Heart left ventricle (tissue), 16 donors: ENCODE measurements around the gene KISS1R. TPM values are rescaled to one million over a fixed set of nuclear protein-coding genes. Genes with fewer than 3 reads are reported as not detected.

Experiments
- ATAC-seq, 4 donors: fragments of 200-7000 bp; cut with Tn5 transposase; one replicate each; pipeline ENCODE4 v1.9.1; 2020 to 2022; ENCODE audit warnings: moderate library complexity in 4 of 4, mild to moderate bottlenecking in 3 of 4, moderate number of reproducible peaks in 1 of 4
- DNase-seq, 5 donors: peaks; one replicate each; pipeline ENCODE4 v3.0.0-alpha.2; 2020
- H3K27ac ChIP-seq, 12 donors: fragments of 200-600 bp; sonication (generic) in 4 of 12; one replicate each; pipeline versions ENCODE4 v1.5.0 to v1.8.0; 2016 to 2022; ENCODE audit warnings: mild to moderate bottlenecking in 2 of 12
- H3K27me3 ChIP-seq, 9 donors: fragments of 200-600 bp; sonication (generic) in 2 of 9; one replicate each; pipeline versions ENCODE4 v1.5.1 to v1.8.0; 2016 to 2022; ENCODE audit warnings: mild to moderate bottlenecking in 3 of 9
- H3K36me3 ChIP-seq, 9 donors: fragments of 200-600 bp; sonication (generic) in 2 of 9; one replicate each; pipeline versions ENCODE4 v1.5.0 to v1.8.0; 2018 to 2022; ENCODE audit warnings: mild to moderate bottlenecking in 2 of 9
- H3K4me1 ChIP-seq, 12 donors: fragments of 200-600 bp; sonication (generic) in 4 of 12; one replicate each; pipeline versions ENCODE4 v1.5.0 to v1.8.0; 2016 to 2022; ENCODE audit warnings: mild to moderate bottlenecking in 3 of 12
- H3K4me3 ChIP-seq, 12 donors: fragments of 200-600 bp; sonication (generic) in 4 of 12; one replicate each; pipeline versions ENCODE4 v1.5.0 to v1.8.0; 2017 to 2022; ENCODE audit warnings: mild to moderate bottlenecking in 9 of 12, moderate library complexity in 4 of 12
- H3K9me3 ChIP-seq, 12 donors: fragments of 200-600 bp; sonication (generic) in 4 of 12; one replicate each; pipeline versions ENCODE4 v1.5.0 to v1.8.0; 2016 to 2022; ENCODE audit warnings: mild to moderate bottlenecking in 1 of 12
- POLR2A ChIP-seq, 2 donors: fragments of 450-650 bp; IDR thresholded peaks; one replicate each; pipeline ENCODE4 v1.6.1; 2017; ENCODE audit warnings: antibody characterized with exemption in 2 of 2, mild to moderate bottlenecking in 2 of 2, moderate library complexity in 2 of 2
- WGBS, 4 donors: extraction: QIAGEN DNeasy Blood & Tissue Kit in 2 of 4; methylation state at CpG; one replicate each; pipeline versions ENCODE4 v1.1.5 to v1.1.7; 2013 to 2018; 5-methylcytosine and 5-hydroxymethylcytosine counted together
- intact Hi-C, 10 donors: fragments of 100-400 bp; cut with DNase I; formaldehyde crosslinking; loops; one replicate each; pipeline versions ENCODE4 v1.11.1 to v1.14.2; 2022
- polyA plus RNA-seq, 2 donors: library from polyadenylated mRNA; stranded (reverse); fragments of 200-250 nt; gene quantifications; one replicate each; pipeline ENCODE4 v1.2.3, GENCODE V29; 2013
- total RNA-seq, 9 donors: library from RNA; depleted of rRNA in 2 of 9; stranded (reverse); fragments of >200 nt in 2 of 9; fragmentation: NEBNext Ultra II Directional in 3 of 9; extraction: Animal tissue kit (Norgen Biotek cat#: 25700) in 3 of 9; gene quantifications; one replicate each; pipeline versions ENCODE4 v1.1.0 to v1.2.4, GENCODE V29; 2016 to 2023
- TF ChIP-seq, protein P1 (sequence below), 12 donors: fragments of 200-600 bp; sonication (generic) in 4 of 12; IDR thresholded peaks; one replicate each; pipeline versions ENCODE4 v1.5.0 to v1.8.0; 2018 to 2022; ENCODE audit warnings: antibody characterized with exemption in 12 of 12, mild to moderate bottlenecking in 5 of 12
- donor health status: ischemic (EF 13 %, LVEDD 7.1; RV severe dilation, severe dysfunction).
- donor health status: healthy with polysubstance abuse.
- donor health status: DM: no; HTN: yes; CAD: no.
- donor health status: DM: no; HTN: no; CAD: no.
- donor health status: ischemic (EF 25% LVEDD 6.9; RV normal size, moderate dysfunction).
- donor health status: ischemic (EF 25% LVEDD 5.7; RV mildly dilated, moderate dysfunction).
- donor health status: healthy.
- donor health status: DM: yes; HTN: yes; CAD: no.
- donor health status: ischemic (EF 35%, LVEDD 5.7; RV mildly dilated, moderate dysfunction).
- donor health status: nonischemic (EF 11% LVEDD 7.7; RV severe dilation, severe dysfunction).
- donor health status: DM: yes; HTN: yes; CAD: no.
- donor health status: PGD.
- donor health status: ischemic (EF 29% LVEDD 5.4; RV normal size, mild dysfunction).
- donor health status: nonischemic (EF 23%, LVEDD 6.1; RV moderate dilation, normal function).

KISS1R gene
- total and polyA plus RNA-seq, 11 donors = not detected

DNA sequence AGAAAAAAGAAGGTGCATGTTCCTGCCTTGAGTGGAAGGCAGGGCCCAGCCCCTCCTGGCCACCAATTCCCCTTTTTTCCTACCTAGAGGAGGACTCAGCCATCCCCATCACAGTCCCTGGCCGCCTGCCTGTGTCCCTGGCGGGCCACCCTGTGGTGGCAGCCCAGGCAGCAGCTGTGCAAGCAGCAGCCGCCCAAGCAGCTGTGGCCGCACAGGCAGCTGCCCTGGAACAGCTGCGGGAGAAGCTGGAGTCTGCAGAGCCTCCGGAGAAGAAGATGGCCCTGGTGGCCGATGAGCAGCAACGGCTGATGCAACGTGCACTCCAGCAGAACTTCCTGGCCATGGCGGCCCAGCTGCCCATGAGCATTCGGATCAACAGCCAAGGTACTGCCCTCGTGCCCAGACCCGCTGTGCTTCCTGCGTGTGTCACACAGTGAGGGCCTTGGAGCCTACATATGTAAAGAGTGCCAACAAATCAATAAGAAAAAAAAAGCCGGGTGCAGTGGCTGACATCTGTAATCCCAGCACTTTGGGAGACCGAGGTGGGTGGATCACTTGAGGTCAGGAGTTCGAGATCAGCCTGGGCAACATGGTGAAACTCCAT lies 49.5 kb downstream of the KISS1R start:
- TF ChIP-seq, protein P1, sequence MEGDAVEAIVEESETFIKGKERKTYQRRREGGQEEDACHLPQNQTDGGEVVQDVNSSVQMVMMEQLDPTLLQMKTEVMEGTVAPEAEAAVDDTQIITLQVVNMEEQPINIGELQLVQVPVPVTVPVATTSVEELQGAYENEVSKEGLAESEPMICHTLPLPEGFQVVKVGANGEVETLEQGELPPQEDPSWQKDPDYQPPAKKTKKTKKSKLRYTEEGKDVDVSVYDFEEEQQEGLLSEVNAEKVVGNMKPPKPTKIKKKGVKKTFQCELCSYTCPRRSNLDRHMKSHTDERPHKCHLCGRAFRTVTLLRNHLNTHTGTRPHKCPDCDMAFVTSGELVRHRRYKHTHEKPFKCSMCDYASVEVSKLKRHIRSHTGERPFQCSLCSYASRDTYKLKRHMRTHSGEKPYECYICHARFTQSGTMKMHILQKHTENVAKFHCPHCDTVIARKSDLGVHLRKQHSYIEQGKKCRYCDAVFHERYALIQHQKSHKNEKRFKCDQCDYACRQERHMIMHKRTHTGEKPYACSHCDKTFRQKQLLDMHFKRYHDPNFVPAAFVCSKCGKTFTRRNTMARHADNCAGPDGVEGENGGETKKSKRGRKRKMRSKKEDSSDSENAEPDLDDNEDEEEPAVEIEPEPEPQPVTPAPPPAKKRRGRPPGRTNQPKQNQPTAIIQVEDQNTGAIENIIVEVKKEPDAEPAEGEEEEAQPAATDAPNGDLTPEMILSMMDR (IDR thresholded peaks at IDR 0.05) = no peak
- no peak for TF ChIP-seq POLR2A (IDR thresholded peaks at IDR 0.05)
- H3K36me3 ChIP-seq = peaks cover 0 to 71% (median 47%) of the 10 kb centered on the region in 9 donors
- 89 to 96% (median 93%) methylated on average over 16 to 17 of the region's 17 CpGs for WGBS, 4 donors
- intact Hi-C loops = no loop called here
- peaks cover 0 to 11% (median 7%) of the 10 kb centered on the region in 12 donors for H3K9me3 ChIP-seq
- no peaks in the 10 kb centered on the region for H3K27me3 ChIP-seq
- H3K4me3 ChIP-seq = no peak overlapping the region
- peaks cover 0 to 3% (median 0%) of the 10 kb centered on the region in 12 donors for H3K4me1 ChIP-seq
- ATAC-seq (no peak), DNase-seq (no peak)
- no peak overlapping the region for H3K27ac ChIP-seq

Other genes with a start within 250 kb of the KISS1R start
- 100 to 1,000 TPM in 4 of 9 donors, 10 to 100 TPM in 5; 41.7 to 347 (median 99.9) TPM for gene FSTL3, start 240.9 kb upstream of the KISS1R start, total RNA-seq
- gene FSTL3, start 240.9 kb upstream of the KISS1R start, polyA plus RNA-seq = 100 to 1,000 TPM; 131 to 376 TPM
- not detected for gene PRSS57, start 221.9 kb upstream of the KISS1R start, total RNA-seq
- not detected for gene PRSS57, start 221.9 kb upstream of the KISS1R start, polyA plus RNA-seq
- gene PALM, start 208.4 kb upstream of the KISS1R start, total RNA-seq = 10 to 100 TPM; 13.5 to 42.3 (median 23.3) TPM
- gene PALM, start 208.4 kb upstream of the KISS1R start, polyA plus RNA-seq = 10 to 100 TPM; 15.7 to 23.8 TPM
- gene MISP, start 166.2 kb upstream of the KISS1R start, total RNA-seq = 1 to 10 TPM in 1 of 9 donors, not detected in 8; 1.1 TPM
- under 1 TPM in 1 of 2 donors, not detected in 1; 0.06 TPM for gene MISP, start 166.2 kb upstream of the KISS1R start, polyA plus RNA-seq
- gene PTBP1, start 119.9 kb upstream of the KISS1R start, total RNA-seq = 100 to 1,000 TPM in 1 of 9 donors, 10 to 100 TPM in 8; 47.6 to 144 (median 55.6) TPM
- 10 to 100 TPM; 39.2 to 52.2 TPM for gene PTBP1, start 119.9 kb upstream of the KISS1R start, polyA plus RNA-seq
- gene PLPPR3, start 95.4 kb upstream of the KISS1R start, total RNA-seq = under 1 TPM in 3 of 9 donors, not detected in 6; 0.10 to 0.50 (median 0.14) TPM
- gene PLPPR3, start 95.4 kb upstream of the KISS1R start, polyA plus RNA-seq = not detected
- 1 to 10 TPM in 1 of 9 donors, under 1 TPM in 1, not detected in 7; 0.20 to 3.3 TPM for gene AZU1, start 89.5 kb upstream of the KISS1R start, total RNA-seq
- gene AZU1, start 89.5 kb upstream of the KISS1R start, polyA plus RNA-seq = under 1 TPM in 1 of 2 donors, not detected in 1; 0.11 TPM
- under 1 TPM in 1 of 9 donors, not detected in 8; 0.40 TPM for gene PRTN3, start 76.3 kb upstream of the KISS1R start, total RNA-seq
- gene PRTN3, start 76.3 kb upstream of the KISS1R start, polyA plus RNA-seq = under 1 TPM in 1 of 2 donors, not detected in 1; 0.11 TPM
- gene ELANE, start 65.0 kb upstream of the KISS1R start, total RNA-seq = 1 to 10 TPM in 2 of 9 donors, under 1 TPM in 2, not detected in 5; 0.42 to 1.8 (median 1.3) TPM
- gene ELANE, start 65.0 kb upstream of the KISS1R start, polyA plus RNA-seq = 1 to 10 TPM in 1 of 2 donors, under 1 TPM in 1; 0.53 to 1.4 TPM
- gene CFD, start 57.7 kb upstream of the KISS1R start, total RNA-seq = 100 to 1,000 TPM in 4 of 9 donors, 10 to 100 TPM in 5; 24.2 to 586 (median 84.5) TPM
- gene CFD, start 57.7 kb upstream of the KISS1R start, polyA plus RNA-seq = 100 to 1,000 TPM; 123 to 262 TPM
- gene MED16, start 24.1 kb upstream of the KISS1R start, total RNA-seq = 10 to 100 TPM; 17.5 to 41.9 (median 28.5) TPM
- gene MED16, start 24.1 kb upstream of the KISS1R start, polyA plus RNA-seq = 10 to 100 TPM; 19.8 to 25.6 TPM
- gene RNU6-9, start 23.8 kb upstream of the KISS1R start, total RNA-seq = not detected
- gene RNU6-9, start 23.8 kb upstream of the KISS1R start, polyA plus RNA-seq = not detected
- gene R3HDM4, start 4.1 kb upstream of the KISS1R start, total RNA-seq = 10 to 100 TPM; 17.1 to 35.5 (median 23.8) TPM
- 10 to 100 TPM; 30.4 to 47.1 TPM for gene R3HDM4, start 4.1 kb upstream of the KISS1R start, polyA plus RNA-seq
- gene ARID3A, start 8.7 kb downstream of the KISS1R start, total RNA-seq = 10 to 100 TPM in 1 of 9 donors, 1 to 10 TPM in 8; 1.9 to 15.7 (median 5.8) TPM
- 1 to 10 TPM; 3.9 to 5.9 TPM for gene ARID3A, start 8.7 kb downstream of the KISS1R start, polyA plus RNA-seq
- gene WDR18, start 67.0 kb downstream of the KISS1R start, total RNA-seq = 10 to 100 TPM; 15.6 to 36.3 (median 19.2) TPM
- gene WDR18, start 67.0 kb downstream of the KISS1R start, polyA plus RNA-seq = 10 to 100 TPM; 31.9 to 34.5 TPM
- gene GRIN3B, start 83.1 kb downstream of the KISS1R start, total RNA-seq = under 1 TPM in 2 of 9 donors, not detected in 7; 0.09 to 0.51 TPM
- under 1 TPM in 1 of 2 donors, not detected in 1; 0.01 TPM for gene GRIN3B, start 83.1 kb downstream of the KISS1R start, polyA plus RNA-seq
- gene TMEM259, start 103.8 kb downstream of the KISS1R start, total RNA-seq = 100 to 1,000 TPM in 7 of 9 donors, 10 to 100 TPM in 2; 95.1 to 189 (median 112) TPM
- gene TMEM259, start 103.8 kb downstream of the KISS1R start, polyA plus RNA-seq = 100 to 1,000 TPM; 131 to 148 TPM
- not detected for gene RNU6-2, start 104.2 kb downstream of the KISS1R start, total RNA-seq
- gene RNU6-2, start 104.2 kb downstream of the KISS1R start, polyA plus RNA-seq = not detected
- gene CNN2, start 109.3 kb downstream of the KISS1R start, total RNA-seq = 10 to 100 TPM; 26.2 to 98.5 (median 61.6) TPM
- 10 to 100 TPM; 43.8 to 45.3 TPM for gene CNN2, start 109.3 kb downstream of the KISS1R start, polyA plus RNA-seq
- gene ABCA7, start 122.8 kb downstream of the KISS1R start, total RNA-seq = 10 to 100 TPM in 4 of 9 donors, 1 to 10 TPM in 5; 5.9 to 12.4 (median 9.2) TPM
- 1 to 10 TPM; 2.9 to 8.8 TPM for gene ABCA7, start 122.8 kb downstream of the KISS1R start, polyA plus RNA-seq
- 10 to 100 TPM in 3 of 9 donors, 1 to 10 TPM in 6; 1.6 to 38.2 (median 5.1) TPM for gene ARHGAP45, start 149.8 kb downstream of the KISS1R start, total RNA-seq
- gene ARHGAP45, start 149.8 kb downstream of the KISS1R start, polyA plus RNA-seq = 1 to 10 TPM; 4.1 to 4.7 TPM
- 100 to 1,000 TPM; 116 to 220 (median 139) TPM for gene POLR2E, start 178.0 kb downstream of the KISS1R start, total RNA-seq
- gene POLR2E, start 178.0 kb downstream of the KISS1R start, polyA plus RNA-seq = 100 to 1,000 TPM; 161 to 209 TPM
- 100 to 1,000 TPM; 251 to 590 (median 289) TPM for gene GPX4, start 186.7 kb downstream of the KISS1R start, total RNA-seq
- gene GPX4, start 186.7 kb downstream of the KISS1R start, polyA plus RNA-seq = 100 to 1,000 TPM; 377 to 558 TPM